ENCODE results near the gene ST7L.

The ST7L gene

GRCh38 chr1:112544751-112545150 is 74.2 kb downstream of the ST7L start:
- DNase-seq, result no peak

GRCh38 chr1:112544011-112544688 is 74.8 kb downstream of the ST7L start:
- DNase-seq, result no peak

- DNase-seq, result no peak
Observed at GRCh38 chr1:112542206-112542973, 76.6 kb downstream of the ST7L start.

- no peak for DNase-seq
Observed at GRCh38 chr1:112541299-112541698, 77.6 kb downstream of the ST7L start.

- peak; percentile 39 for DNase-seq
Observed at GRCh38 chr1:112540226-112540794, 78.6 kb downstream of the ST7L start.

- DNase-seq, result no peak
Observed at GRCh38 chr1:112538883-112539282, 80.1 kb downstream of the ST7L start.

GRCh38 chr1:112537456-112537855 is 81.5 kb downstream of the ST7L start:
- no peak for DNase-seq

GRCh38 chr1:112536561-112536960 is 82.4 kb downstream of the ST7L start:
- DNase-seq, result no peak

- DNase-seq, result no peak
Observed at GRCh38 chr1:112533029-112533428, 85.9 kb downstream of the ST7L start.

GRCh38 chr1:112532064-112532463 is 86.9 kb downstream of the ST7L start:
- DNase-seq, result no peak

- DNase-seq, result no peak
Observed at GRCh38 chr1:112530832-112531231, 88.1 kb downstream of the ST7L start.

- DNase-seq, result no peak
Observed at GRCh38 chr1:112529301-112529700, 89.6 kb downstream of the ST7L start.

- DNase-seq, result no peak
Observed at GRCh38 chr1:112528076-112528475, 90.9 kb downstream of the ST7L start.

GRCh38 chr1:112527266-112528010 is 91.5 kb downstream of the ST7L start:
- DNase-seq, result no peak

GRCh38 chr1:112524986-112525385 is 94.0 kb downstream of the ST7L start:
- DNase-seq, result no peak

- no peak for DNase-seq
Observed at GRCh38 chr1:112524251-112524650, 94.7 kb downstream of the ST7L start.

- no peak for DNase-seq
Observed at GRCh38 chr1:112522621-112523020, 96.3 kb downstream of the ST7L start.

- no peak for DNase-seq
Observed at GRCh38 chr1:112520166-112520565, 98.8 kb downstream of the ST7L start.

- no peak for DNase-seq
Observed at GRCh38 chr1:112518186-112518585, 100.8 kb downstream of the ST7L start.

GRCh38 chr1:112517646-112518045 is 101.3 kb downstream of the ST7L start:
- no peak for DNase-seq

GRCh38 chr1:112517231-112517630 is 101.7 kb downstream of the ST7L start:
- DNase-seq, result no peak

GRCh38 chr1:112516141-112516540 is 102.8 kb downstream of the ST7L start:
- no peak for DNase-seq

- no peak for DNase-seq
Observed at GRCh38 chr1:112515311-112516009, 103.5 kb downstream of the ST7L start.

All from femur (tissue), 1 donor.